BJ (cell line): ENCODE results near the gene VSX2. TPM values are rescaled to one million over a fixed set of nuclear protein-coding genes. Genes with fewer than 3 reads are reported as not detected.
"Not testable (repeated sequence)": the region's sequence is repeated elsewhere in the genome, so short reads cannot be mapped to it uniquely, and the experiment has no call there.

ENCODE experiments used
- CTCF ChIA-PET: fragments of 350-600 bp; formaldehyde crosslinking; extraction: SDS; loops from one replicate; lab custom pipeline; 2021; ENCODE audit warnings: antibody characterized with exemption, inconsistent platforms; lab: Yijun Ruan, JAX
- POLR2A ChIA-PET: fragments of 300-600 bp; sonication (Branson Sonifier 250); formaldehyde crosslinking; extraction: SDS; loops from one replicate; lab custom pipeline; 2021; ENCODE audit warnings: antibody characterized with exemption; lab: Charles Lee
- DNase-seq: peaks from one replicate; pipeline ENCODE4 v3.0.0-alpha.2; 2011; ENCODE audit warnings: low read depth
- H3K27me3 ChIP-seq: 2 replicates; pipeline ENCODE4 v1.6.0; 2011; ENCODE audit warnings: low read length; ENCODE audit not compliant: control insufficient read depth, insufficient read depth
- H3K36me3 ChIP-seq: 2 replicates; pipeline ENCODE4 v1.5.1; 2011; ENCODE audit warnings: low read length; ENCODE audit not compliant: control insufficient read depth, insufficient read depth
- H3K4me3 ChIP-seq: 2 replicates; pipeline ENCODE4 v1.5.1; 2011; ENCODE audit warnings: low read depth, mild to moderate bottlenecking, control low read depth, low read length
- polyA plus RNA-seq: library from polyadenylated mRNA; depleted of rRNA; stranded (reverse); fragments of >200 nt; gene quantifications from 2 replicates; pipeline ENCODE4 v1.2.3, GENCODE V29; 2011
- TF ChIP-seq, protein P1 (sequence below): IDR thresholded peaks from 2 replicates; pipeline ENCODE4 v1.5.1; 2011; ENCODE audit warnings: low read depth, mild to moderate bottlenecking, control low read depth, inconsistent platforms, low read length, moderate library complexity; ENCODE audit not compliant: insufficient read depth

The VSX2 gene
- polyA plus RNA-seq, 1 experiment: not detected

DNA sequence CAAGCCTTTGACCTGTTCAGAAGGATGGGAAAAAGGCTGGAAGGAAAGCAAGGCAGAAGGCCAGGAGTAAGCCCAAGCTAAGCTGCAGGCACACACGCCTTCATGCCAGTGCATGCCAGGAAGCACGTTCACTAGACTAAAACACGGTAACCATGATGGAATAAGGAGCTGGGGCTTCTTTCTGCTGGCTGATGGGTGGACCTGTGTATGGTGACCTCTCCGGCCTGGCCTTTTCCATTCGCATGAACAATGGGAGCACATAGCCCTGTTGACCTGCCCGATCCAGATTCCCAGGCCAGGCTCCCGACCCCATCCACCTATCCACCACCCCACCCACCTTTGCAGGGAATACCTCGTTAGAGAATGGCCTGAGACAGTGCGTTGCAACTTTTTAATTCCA lies 22.8 kb downstream of the VSX2 start:
- ChIA-PET POLR2A (no interaction called here), CTCF (interaction anchor here (2.4 kb wide), 1 partner anchor 10 kb away, joined by 9 read pairs; no protein-coding TSS in a partner anchor)
- H3K27me3 ChIP-seq: peaks cover 16% of the 10 kb centered on the region
- DNase-seq: no peak
- H3K36me3 ChIP-seq: no peaks in the 10 kb centered on the region
- no peak overlapping the region for H3K4me3 ChIP-seq
- TF ChIP-seq, protein P1, sequence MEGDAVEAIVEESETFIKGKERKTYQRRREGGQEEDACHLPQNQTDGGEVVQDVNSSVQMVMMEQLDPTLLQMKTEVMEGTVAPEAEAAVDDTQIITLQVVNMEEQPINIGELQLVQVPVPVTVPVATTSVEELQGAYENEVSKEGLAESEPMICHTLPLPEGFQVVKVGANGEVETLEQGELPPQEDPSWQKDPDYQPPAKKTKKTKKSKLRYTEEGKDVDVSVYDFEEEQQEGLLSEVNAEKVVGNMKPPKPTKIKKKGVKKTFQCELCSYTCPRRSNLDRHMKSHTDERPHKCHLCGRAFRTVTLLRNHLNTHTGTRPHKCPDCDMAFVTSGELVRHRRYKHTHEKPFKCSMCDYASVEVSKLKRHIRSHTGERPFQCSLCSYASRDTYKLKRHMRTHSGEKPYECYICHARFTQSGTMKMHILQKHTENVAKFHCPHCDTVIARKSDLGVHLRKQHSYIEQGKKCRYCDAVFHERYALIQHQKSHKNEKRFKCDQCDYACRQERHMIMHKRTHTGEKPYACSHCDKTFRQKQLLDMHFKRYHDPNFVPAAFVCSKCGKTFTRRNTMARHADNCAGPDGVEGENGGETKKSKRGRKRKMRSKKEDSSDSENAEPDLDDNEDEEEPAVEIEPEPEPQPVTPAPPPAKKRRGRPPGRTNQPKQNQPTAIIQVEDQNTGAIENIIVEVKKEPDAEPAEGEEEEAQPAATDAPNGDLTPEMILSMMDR: no peak

DNA sequence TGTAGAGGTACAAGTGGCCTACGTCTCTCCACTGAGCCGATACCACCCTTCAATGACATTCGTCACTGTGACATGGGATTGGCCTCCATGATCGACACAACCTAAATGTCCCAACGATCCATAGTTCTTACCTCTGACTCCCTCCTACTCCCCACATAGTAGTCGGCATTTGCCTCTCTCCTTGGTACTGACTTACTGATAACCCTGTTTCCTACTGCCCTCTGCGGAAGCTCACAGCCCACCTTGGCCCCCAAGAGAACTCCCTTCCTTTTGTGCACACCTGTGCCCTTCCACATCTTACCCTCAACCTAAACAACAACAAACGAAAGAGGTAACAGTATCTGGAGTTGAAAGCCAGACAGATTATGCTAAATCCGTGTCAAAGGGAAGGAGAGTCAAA lies 23.9 kb downstream of the VSX2 start:
- peaks cover 16% of the 10 kb centered on the region for H3K27me3 ChIP-seq
- CTCF ChIA-PET: interaction anchor here (0.6 to 2.4 kb wide), 3 partner anchors 11 to 850 kb away, joined by 3 to 9 read pairs (median 4); no protein-coding TSS in a partner anchor
- no peaks in the 10 kb centered on the region for H3K36me3 ChIP-seq
- no peak for DNase-seq
- POLR2A ChIA-PET: no interaction called here
- no peak overlapping the region for H3K4me3 ChIP-seq
- TF ChIP-seq, protein P1: no peak

DNA sequence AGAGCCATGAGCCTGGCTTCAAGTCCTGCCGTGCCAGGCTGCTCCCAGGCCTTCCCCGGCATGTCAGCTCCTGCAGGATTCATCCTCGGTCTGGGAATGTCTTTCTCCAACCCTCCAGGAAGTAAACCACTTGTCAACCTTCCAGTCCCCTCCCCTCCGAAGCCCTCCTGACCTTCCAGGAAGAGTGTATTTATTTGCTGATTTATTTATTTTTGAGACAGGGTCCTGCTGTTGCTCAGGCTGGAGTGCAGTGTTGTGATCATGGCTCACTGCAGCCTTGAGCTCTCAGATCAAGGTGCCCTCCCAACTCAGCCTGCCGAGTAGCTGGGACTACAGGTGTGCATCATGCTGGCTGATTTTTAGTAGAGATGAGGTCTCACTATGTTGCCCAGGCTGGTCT lies 24.7 kb downstream of the VSX2 start:
- DNase-seq: no peak
- ChIA-PET POLR2A (no interaction called here), CTCF (interaction anchor here (2.4 kb wide), 1 partner anchor 12 kb away, joined by 9 read pairs; no protein-coding TSS in a partner anchor)
- TF ChIP-seq, protein P1: no peak
- Histone ChIP-seq H3K36me3 (no peaks in the 10 kb centered on the region), H3K4me3 (no peak overlapping the region), H3K27me3 (peaks cover 10% of the 10 kb centered on the region)

DNA sequence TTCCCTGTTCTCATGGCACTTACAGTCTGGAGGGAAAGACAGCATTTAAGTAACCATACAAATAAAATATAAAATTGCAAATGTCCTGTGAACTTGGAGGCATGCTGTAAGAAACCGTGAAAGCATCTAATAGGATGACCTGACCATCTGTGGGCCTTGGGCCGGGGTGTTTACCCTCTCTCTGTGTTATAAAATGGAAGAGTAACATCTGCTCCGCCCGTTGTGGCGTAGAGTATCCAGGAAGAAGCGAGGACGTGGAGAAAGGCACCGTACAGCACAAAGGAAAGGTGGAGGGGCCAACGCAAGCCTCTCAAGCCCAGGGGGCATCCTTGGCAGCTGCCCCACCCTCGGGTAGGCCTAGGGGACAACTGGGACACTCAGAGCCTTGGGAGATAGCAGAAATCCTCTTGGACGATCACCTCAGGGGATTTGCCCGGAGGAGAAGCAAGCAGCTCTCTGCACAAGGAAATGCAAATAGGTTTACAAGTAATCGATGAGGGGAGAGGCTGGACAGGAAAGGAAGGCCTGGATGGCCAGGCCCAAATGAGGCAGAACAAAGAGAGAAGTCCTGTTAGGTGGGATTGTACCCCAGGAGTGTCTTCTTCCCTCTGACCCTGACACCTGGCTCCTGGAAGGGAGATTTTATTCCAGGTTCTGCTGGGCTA lies 26.2 kb downstream of the VSX2 start:
- CTCF ChIA-PET: interaction anchor here (1.6 to 1.9 kb wide), 2 partner anchors 9 to 14 kb away, joined by 6 to 7 read pairs; no protein-coding TSS in a partner anchor
- H3K27me3 ChIP-seq: peaks cover 3% of the 10 kb centered on the region

DNA sequence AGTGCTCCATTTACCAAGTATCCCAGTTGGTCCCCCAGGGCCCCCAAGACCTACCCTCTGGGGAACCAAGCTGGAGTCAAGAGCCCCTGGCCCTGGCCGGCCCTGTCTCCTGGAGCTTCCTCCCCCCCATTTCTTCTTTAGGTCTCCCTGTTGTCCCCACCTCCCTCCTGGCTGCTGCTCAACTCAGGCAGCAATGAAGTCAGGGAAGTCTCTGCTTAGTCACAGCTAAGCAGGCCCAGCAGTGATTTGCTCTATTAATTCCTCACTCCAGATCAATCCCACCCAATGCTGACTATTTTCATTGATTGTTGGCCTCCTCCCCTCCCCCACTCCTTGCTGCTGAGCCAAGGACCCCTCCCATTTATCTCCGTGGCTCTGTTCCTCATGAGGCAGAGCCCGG lies 28.3 kb downstream of the VSX2 start:
- Histone ChIP-seq H3K36me3 (no peaks in the 10 kb centered on the region), H3K4me3 (no peak overlapping the region), H3K27me3 (peaks cover 3% of the 10 kb centered on the region)
- POLR2A ChIA-PET: no interaction called here
- TF ChIP-seq, protein P1: no peak
- DNase-seq: no peak
- CTCF ChIA-PET: interaction anchor here (0.6 to 2.4 kb wide), 9 partner anchors 9 to 51 kb away, joined by 3 to 16 read pairs (median 3); partner anchors contain the start of gene ABCD4

More for the DNA sequence above, 26.2 kb downstream of the VSX2 start:
- Histone ChIP-seq H3K4me3 (no peak overlapping the region), H3K36me3 (no peaks in the 10 kb centered on the region)
- TF ChIP-seq, protein P1: no peak
- DNase-seq: no peak
- POLR2A ChIA-PET: no interaction called here

DNA sequence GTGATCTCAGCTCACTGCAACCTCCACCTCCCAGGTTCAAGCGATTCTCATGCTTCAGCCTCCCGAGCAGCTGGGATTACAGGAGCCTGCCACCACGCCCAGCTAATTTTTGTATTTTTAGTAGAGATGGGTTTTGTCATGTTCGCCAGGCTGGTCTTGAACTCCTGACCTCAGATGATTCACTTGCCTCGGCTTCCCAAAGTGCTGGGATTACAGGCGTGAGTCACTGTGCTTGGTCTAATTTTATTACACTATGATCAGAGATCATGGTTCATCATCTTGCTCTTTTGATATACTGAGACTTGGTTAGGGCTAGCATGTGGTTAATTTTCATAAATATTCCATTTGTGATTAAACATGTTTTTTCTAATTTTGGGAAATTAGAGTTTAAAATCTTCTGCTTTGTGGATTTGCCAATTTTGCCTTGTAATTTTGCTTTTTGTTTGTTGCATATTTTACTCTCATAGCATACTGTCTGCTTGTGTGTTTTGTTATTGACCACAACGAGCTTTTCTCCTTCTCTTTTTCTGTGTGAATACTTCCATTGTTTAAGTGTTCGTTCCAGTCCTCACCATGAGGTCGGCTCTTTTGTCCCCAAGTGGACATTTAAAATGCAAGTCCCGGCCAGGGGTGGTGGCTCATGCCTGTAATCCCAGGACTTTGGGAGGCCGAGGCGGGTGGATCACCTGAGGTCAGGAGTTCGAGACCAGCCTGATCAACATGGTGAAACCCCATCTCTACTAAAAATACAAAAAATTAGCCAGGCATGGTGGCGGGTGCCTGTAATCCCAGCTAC lies 31.3 kb downstream of the VSX2 start:
- POLR2A ChIA-PET, H3K4me3 ChIP-seq, H3K27me3 ChIP-seq, H3K36me3 ChIP-seq: not testable (repeated sequence)
- peak; percentile 35 for DNase-seq
- CTCF ChIA-PET: interaction anchor here (0.9 to 2.2 kb wide), 6 partner anchors 12 to 32 kb away, joined by 3 to 10 read pairs (median 6); partner anchors contain the start of gene ABCD4
